GM19099 (cell line): ENCODE measurements around the gene SRD5A1.

Experiments
- POLR2A ChIP-seq: IDR thresholded peaks from 3 replicates; pipeline ENCODE4 v1.6.1; 2011; ENCODE audit warnings: low read depth; ENCODE audit not compliant: insufficient read length; ENCODE audit errors: extremely low read depth

The SRD5A1 gene

DNA sequence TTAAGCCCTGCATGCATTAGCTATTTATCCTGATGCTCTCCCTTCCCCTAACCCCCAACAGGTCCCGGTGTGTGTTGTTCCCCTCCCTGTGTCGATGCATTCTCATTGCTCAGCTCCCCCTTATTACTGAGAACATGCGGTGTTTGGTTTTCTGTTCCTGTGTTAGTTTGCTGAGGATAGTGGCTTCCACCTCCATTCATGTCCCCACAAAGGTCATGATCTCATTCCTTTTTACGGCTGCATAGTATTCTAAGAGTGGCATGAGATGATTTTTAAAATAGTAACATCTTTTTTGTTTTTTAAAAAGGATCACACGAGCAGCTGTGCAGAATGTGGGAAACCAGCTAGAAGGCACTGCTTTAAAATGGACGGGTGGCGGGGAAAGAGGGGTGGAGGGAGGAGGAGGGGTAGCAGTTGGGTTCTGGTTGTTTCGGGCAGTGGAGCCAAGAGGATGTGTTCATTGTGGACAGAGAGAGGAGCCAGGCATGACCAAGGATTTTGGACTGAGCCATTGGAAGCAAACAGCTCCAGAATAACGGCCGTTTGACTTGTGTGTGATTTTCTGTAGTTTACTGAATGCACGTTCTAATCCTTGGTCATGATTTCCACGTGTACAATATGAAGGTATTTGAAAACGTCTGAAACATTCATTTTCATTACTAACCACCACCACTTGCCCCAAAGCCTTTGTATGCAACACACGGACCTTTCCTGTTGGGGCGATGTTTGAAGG is 78.3 kb downstream of the SRD5A1 start:
- TF ChIP-seq POLR2A: no peak

GRCh38 chr5:6712142-6712576 is 78.9 kb downstream of the SRD5A1 start:
- no peak for TF ChIP-seq POLR2A

- TF ChIP-seq POLR2A: peak; percentile 75
Observed at GRCh38 chr5:6712577-6713273, 79.5 kb downstream of the SRD5A1 start.

DNA sequence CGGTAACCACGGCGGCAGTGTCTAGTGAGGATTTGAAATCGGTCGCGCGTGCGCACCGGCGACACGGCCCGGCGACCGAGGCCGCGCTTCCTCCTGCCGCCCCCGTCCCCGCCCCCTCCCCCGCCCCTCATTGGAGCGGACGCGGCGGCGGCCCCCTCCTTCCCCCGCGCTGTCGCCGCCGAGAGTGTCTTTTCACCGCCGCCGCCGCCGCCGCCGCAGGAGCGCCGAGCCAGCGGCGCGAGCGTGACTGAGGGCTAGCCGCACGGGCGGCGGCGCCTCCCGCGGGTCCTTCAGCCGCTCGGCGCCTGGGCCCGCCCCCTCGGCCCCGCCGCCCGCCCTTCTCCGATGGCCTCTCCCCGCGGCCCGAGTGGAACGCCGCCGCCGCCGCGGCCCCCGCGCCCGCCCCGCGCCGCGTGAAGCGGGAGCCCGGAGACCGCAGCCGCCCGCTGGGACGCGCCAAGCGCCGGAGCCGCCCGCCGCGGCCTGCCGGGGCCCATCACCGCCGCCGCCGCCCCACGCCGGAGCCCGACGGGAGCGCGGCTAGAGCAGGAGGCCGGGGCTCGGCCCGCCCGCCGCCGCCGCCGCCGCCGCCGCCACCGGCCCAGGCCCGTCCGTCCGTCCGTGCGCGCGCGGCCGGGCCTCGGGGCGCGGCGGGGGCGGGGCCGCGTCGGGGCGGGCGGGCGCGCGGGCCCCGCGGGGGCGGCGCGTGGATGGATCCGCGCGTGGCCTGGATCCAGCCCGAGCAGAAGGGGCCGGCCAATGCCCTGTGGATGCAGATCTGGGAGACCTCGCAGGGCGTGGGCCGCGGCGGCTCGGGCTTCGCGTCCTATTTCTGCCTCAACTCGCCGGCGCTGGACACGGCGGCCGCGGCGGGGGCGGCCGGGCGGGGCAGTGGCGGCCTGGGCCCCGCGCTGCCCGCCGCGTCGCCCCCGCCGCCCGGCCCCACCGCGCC is 80.3 kb downstream of the SRD5A1 start, which contains the start of gene TENT4A:
Gene TENT4A (plus strand): TSS at position 159 of the 952 bp plus-strand sequence. CDS start 552 bp downstream, at position 711.
- TF ChIP-seq POLR2A: peak; percentile 58

DNA sequence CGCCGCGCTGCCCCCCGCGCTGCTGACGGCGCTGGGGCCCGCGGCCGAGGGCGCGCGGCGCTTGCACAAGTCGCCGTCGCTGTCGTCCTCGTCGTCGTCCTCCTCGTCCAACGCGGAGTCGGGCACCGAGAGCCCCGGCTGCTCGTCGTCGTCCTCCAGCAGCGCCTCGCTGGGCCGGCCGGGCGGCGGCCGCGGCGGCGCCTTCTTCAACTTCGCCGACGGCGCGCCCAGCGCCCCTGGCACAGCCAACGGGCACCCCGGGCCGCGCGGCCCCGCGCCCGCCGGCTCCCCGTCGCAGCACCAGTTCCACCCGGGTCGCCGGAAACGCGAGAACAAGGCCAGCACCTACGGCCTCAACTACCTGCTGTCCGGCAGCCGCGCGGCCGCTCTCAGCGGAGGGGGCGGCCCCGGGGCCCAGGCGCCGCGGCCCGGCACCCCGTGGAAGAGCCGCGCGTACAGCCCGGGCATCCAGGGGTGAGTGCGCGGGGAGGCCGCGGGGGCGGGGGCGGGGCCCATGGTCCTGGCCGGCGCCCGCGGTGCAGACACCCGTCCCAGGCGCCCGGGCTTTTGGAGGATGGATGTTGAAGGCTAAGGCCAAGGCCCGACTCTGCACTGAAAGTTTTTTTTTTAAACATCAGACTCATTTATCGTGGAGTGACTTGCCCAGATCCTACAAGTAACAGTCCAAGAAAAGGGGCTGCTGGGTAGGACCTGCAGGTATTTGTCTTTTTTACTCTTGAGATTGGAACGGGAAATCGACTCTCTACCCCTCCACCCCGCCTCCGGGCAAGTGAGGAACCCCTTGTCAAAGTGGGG is 81.2 kb downstream of the SRD5A1 start:
- TF ChIP-seq POLR2A: no peak

GRCh38 chr5:6715271-6715670 is 82.0 kb downstream of the SRD5A1 start:
- no peak for TF ChIP-seq POLR2A

DNA sequence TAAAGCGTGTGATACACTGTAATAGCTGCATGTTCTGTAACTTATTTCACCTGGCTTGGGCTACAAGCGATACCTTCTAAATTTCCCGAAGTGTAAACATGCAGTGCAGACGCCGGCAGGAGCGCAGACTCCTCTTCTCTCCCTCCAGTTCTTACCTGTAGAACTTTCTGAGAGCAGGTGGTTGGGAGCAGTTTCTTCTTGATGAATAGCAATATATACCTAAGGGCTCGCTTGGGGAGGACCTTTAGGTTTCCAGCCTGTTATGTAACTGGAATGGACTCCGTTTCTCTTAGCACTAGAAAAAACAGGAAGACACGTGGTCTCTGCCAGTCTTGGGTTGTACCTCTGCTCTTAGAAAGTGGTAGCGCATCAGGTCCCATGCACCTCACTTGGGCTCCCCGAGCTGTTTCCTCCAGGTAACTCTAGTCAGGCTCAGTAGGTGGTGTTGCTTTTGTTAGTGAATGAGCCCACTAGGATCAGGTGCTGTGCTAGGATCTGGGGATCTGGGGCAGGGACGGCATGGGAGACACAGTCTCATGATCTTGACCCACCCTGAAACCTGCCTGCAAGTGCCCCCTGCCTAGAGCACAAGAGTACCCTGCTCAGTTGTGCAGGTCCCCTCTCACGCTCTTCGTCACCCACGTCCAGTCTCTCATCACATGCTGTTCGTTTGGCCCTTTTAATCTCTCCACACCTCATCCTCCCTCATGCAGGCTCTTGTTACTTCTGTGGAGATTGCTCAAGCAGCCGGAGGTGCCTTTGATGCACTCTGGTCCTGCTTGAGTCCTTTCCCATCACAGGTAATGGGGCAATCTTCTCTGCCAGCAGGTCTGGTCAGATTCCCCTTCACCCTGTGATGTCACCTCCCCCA is 82.8 kb downstream of the SRD5A1 start:
- no peak for TF ChIP-seq POLR2A

DNA sequence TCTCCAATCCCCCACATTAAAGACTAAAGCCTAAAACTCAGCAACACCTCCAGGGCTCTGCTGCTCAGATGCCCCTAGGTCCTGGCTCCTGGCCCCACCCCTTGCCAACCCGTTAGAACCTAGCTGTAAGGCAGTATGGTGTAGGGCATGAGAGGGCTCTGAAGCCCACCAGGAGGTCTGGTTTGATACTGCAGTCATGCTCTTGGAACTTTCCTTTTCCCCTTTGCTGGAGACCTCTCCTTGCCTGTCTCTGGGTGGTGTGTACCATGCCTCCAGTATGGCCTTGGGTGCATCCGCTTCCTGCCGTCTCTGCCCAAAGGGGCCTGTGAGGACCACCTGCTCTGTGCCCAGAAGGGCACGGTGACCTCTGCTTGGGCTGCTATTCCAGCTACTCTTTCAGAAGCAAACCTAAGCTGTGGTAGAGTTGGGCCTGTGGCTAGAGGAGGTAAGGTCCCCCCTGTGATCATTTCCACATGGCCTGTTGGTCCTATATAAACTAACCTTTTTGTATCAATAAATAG is 83.4 kb downstream of the SRD5A1 start:
- TF ChIP-seq POLR2A: no peak

GRCh38 chr5:6717247-6717646 is 84.0 kb downstream of the SRD5A1 start:
- TF ChIP-seq POLR2A: no peak

- TF ChIP-seq POLR2A: no peak
Observed at GRCh38 chr5:6717687-6718086, 84.4 kb downstream of the SRD5A1 start.

- TF ChIP-seq POLR2A: no peak
Observed at GRCh38 chr5:6718161-6718681, 85.0 kb downstream of the SRD5A1 start.

GRCh38 chr5:6718718-6719117 is 85.5 kb downstream of the SRD5A1 start:
- TF ChIP-seq POLR2A: no peak

DNA sequence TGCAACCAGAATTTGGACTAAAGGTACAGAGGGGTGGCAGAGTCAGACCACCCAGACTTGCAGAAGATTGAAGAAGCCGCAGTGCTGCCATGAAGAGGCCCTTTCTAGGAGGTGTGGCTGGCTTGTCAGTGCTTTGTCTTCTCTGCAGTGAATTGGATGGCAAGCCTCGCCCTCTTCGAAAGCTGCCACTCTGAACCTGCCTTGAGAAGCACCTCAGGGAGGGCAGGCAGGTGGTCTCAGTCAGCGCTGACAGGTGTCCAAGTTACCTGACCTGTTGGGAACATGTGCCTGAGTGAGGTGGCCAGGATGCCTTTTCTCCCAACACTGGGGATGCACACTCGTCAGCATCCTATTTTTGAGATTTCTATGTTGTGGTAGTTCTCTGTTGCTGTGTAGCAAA is 86.2 kb downstream of the SRD5A1 start:
- no peak for TF ChIP-seq POLR2A
